HG03108 (cell line): Measurements from ENCODE around the gene PAH.
"Not testable (repeated sequence)": the region's sequence is repeated elsewhere in the genome, so short reads cannot be mapped to it uniquely, and the experiment has no call there.

Source experiments
- ATAC-seq: cut with Tn5 transposase; IDR thresholded peaks from one replicate; pipeline ENCODE4 v1.9.1; 2021; ENCODE audit warnings: moderate library complexity; ENCODE audit not compliant: unreplicated experiment

The PAH gene

GRCh38 chr12:102833687-102834441 is 83.2 kb downstream of the PAH start:
- no peak for ATAC-seq

GRCh38 chr12:102832826-102833225 is 84.2 kb downstream of the PAH start:
- not testable (repeated sequence) for ATAC-seq

- no peak for ATAC-seq
Observed at GRCh38 chr12:102824218-102824835, 92.7 kb downstream of the PAH start.

- ATAC-seq, result no peak
Observed at GRCh38 chr12:102821149-102821548, 95.9 kb downstream of the PAH start.

- no peak for ATAC-seq
Observed at GRCh38 chr12:102816816-102817434, 100.1 kb downstream of the PAH start.

GRCh38 chr12:102814691-102815367 is 102.2 kb downstream of the PAH start:
- ATAC-seq, result no peak

- no peak for ATAC-seq
Observed at GRCh38 chr12:102812344-102812743, 104.7 kb downstream of the PAH start.

- no peak for ATAC-seq
Observed at GRCh38 chr12:102811110-102811737, 105.8 kb downstream of the PAH start.

GRCh38 chr12:102808412-102808811 is 108.6 kb downstream of the PAH start:
- ATAC-seq, result no peak

GRCh38 chr12:102806592-102806991 is 110.5 kb downstream of the PAH start:
- ATAC-seq, result no peak

GRCh38 chr12:102806110-102806509 is 110.9 kb downstream of the PAH start:
- no peak for ATAC-seq

GRCh38 chr12:102800565-102800964 is 116.5 kb downstream of the PAH start:
- no peak for ATAC-seq

GRCh38 chr12:102799229-102799628 is 117.8 kb downstream of the PAH start:
- no peak for ATAC-seq

GRCh38 chr12:102797528-102797927 is 119.5 kb downstream of the PAH start:
- no peak for ATAC-seq

GRCh38 chr12:102793921-102794320 is 123.1 kb downstream of the PAH start:
- ATAC-seq, result no peak
